Bronchial epithelial cell (primary cell): ENCODE measurements around the gene FAM131A. TPM values are rescaled to one million over a fixed set of nuclear protein-coding genes. Genes with fewer than 3 reads are reported as not detected.

Experiments used
- DNase-seq: peaks from one replicate; pipeline ENCODE4 v3.0.0-alpha.2; 2010; ENCODE audit warnings: low read depth
- FAIRE-seq: peaks from 2 replicates; lab custom pipeline; 2011; peaks lifted over from hg19 to GRCh38; lab: Jason Lieb, UNC
- H3K27me3 ChIP-seq: 2 replicates; pipeline ENCODE4 v1.5.1; 2011; ENCODE audit warnings: low read length; ENCODE audit not compliant: control insufficient read depth, insufficient read depth
- H3K36me3 ChIP-seq: 2 replicates; pipeline ENCODE4 v1.5.1; 2011; ENCODE audit warnings: low read length; ENCODE audit not compliant: control insufficient read depth, insufficient read depth
- H3K4me3 ChIP-seq: 2 replicates; pipeline ENCODE4 v1.5.1; 2011; ENCODE audit warnings: mild to moderate bottlenecking, low read depth, low read length, control low read depth
- total RNA-seq: library from RNA; depleted of rRNA; stranded (reverse); fragments of >200 nt; gene quantifications from 2 replicates; pipeline ENCODE4 v1.2.1, GENCODE V29; 2014
- TF ChIP-seq, protein P1 (sequence below): IDR thresholded peaks from 2 replicates; pipeline ENCODE4 v1.5.1; 2011; ENCODE audit warnings: mild to moderate bottlenecking, moderate library complexity, low read length, control low read depth, inconsistent platforms; ENCODE audit not compliant: insufficient read depth, severe bottlenecking

Gene FAM131A
- total RNA-seq, 1 donor from 2014 or later, result 18.2 TPM

DNA sequence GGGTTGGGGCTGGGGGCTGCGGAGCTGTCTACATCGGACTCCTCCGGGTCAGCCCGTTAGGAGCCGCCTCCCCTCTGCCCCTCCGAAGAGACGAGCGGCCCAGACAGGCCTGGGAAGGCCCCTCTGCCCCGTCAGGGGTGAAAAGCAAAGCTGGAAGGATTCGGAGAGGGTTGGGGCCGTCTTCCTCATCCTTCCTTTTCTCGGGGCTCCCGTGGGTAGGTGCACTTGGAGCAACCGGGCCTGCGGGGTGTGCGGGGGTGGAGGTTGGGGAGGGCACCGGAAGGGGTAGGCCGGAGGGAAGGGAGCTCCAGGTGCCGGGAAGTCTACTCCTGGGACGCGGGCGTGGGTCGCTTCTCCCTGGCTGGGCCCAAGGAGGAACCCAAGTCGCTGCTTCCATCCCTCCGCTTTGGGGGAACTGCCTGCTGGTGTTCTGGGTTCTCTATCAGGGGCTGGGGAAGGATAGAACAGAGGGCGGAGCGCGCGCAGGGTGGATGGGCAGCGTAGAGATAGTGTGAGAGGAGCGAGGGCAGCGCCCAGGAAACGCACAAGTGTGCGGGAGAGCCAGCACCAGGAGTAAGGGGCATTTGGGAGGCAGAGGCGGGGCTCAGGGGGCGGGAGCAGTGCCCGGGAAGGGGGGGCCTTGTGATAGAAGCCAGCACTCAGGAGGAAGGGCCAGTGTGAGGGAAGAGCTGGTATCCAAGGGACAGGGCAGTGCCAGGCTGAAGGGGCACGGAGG, 24.7 kb downstream of the FAM131A start:
- TF ChIP-seq, protein P1, sequence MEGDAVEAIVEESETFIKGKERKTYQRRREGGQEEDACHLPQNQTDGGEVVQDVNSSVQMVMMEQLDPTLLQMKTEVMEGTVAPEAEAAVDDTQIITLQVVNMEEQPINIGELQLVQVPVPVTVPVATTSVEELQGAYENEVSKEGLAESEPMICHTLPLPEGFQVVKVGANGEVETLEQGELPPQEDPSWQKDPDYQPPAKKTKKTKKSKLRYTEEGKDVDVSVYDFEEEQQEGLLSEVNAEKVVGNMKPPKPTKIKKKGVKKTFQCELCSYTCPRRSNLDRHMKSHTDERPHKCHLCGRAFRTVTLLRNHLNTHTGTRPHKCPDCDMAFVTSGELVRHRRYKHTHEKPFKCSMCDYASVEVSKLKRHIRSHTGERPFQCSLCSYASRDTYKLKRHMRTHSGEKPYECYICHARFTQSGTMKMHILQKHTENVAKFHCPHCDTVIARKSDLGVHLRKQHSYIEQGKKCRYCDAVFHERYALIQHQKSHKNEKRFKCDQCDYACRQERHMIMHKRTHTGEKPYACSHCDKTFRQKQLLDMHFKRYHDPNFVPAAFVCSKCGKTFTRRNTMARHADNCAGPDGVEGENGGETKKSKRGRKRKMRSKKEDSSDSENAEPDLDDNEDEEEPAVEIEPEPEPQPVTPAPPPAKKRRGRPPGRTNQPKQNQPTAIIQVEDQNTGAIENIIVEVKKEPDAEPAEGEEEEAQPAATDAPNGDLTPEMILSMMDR, result no peak
- Histone ChIP-seq H3K36me3 (peaks cover 13% of the 10 kb centered on the region), H3K4me3 (peak overlapping the region; percentile 46), H3K27me3 (no peaks in the 10 kb centered on the region)
- DNase-seq (peak; percentile 51), FAIRE-seq (no peak)

DNA sequence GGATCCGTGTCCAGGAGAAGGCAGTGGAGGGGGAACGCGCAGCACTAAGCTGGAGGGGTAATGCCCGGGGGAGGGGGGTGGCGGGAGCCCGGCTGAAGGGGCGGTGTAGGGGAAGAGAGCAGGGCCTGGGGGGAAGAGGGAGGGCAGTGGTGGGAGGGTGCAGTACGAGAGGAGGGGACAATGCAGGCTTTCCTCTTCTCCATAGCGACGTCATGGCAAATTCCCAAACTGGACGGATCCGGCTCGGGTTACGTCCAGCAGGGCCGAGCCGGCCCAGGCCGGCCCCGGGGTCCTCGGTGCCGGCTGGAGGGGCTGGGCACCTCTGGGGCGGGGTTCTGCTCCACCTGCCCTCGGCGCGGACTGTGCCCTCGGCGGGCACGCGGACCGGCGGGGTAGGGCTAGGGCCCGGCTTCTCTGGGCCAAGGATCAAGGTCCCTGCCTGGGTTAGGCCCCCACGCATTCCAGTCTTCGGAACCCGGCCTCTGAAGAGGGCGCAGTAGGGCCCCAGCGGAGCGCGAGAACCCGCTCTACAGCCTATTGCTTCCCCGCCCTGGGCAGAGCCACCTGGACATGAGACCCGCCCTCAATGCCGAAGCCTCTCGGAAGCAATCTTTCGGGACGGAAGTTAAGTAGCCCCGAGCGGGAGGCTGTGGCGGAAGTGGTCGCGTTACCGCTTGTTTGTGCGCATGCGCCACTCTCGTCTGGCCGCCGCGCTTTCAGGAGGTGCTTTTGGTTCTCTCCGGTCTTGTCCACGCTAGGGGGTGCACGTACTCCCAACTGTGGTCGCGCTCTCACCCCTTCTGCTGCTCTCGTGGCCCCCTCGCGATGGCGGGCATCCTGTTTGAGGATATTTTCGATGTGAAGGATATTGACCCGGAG, 25.5 kb downstream of the FAM131A start:
- Histone ChIP-seq H3K4me3 (peak overlapping the region; percentile 46), H3K27me3 (no peaks in the 10 kb centered on the region), H3K36me3 (peaks cover 12% of the 10 kb centered on the region)
- DNase-seq (peak; percentile 95), FAIRE-seq (no peak)
- TF ChIP-seq, protein P1, result peak; percentile 69

DNA sequence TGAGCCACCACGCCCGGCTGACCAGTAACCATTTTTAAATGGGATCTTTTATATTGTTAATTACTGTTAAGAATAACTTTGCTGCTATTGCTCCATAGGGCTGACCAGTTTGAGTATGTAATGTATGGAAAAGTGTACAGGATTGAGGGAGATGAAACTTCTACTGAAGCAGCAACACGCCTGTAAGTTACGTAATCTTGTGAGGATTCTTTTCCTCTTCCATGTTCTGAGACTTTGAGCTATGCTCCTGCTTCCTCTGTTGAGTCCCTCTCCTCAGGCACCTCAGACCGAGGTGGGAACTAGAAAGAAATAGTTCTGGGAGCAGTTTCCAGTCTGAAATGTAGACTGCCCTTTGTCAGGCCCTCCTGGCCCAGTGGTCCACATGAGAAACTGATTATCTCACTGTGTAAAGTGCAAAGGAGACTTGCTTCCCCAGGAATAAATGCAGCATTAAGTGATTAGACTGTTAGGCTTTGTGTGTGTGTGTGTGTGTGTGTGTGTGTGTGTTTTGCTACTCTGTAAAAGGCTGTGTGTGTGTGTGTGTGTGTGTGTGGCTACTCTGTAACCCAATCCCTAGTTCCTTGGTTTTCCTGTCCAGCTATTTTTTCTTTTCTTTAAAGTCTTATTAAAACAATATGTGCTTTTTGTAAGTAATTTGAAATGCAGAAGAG, 29.4 kb downstream of the FAM131A start:
- DNase-seq, result no peak
- no peak for FAIRE-seq
- TF ChIP-seq, protein P1, result no peak
- H3K4me3 ChIP-seq, result no peak overlapping the region
- peaks cover 19% of the 10 kb centered on the region for H3K36me3 ChIP-seq
- H3K27me3 ChIP-seq, result no peaks in the 10 kb centered on the region

DNA sequence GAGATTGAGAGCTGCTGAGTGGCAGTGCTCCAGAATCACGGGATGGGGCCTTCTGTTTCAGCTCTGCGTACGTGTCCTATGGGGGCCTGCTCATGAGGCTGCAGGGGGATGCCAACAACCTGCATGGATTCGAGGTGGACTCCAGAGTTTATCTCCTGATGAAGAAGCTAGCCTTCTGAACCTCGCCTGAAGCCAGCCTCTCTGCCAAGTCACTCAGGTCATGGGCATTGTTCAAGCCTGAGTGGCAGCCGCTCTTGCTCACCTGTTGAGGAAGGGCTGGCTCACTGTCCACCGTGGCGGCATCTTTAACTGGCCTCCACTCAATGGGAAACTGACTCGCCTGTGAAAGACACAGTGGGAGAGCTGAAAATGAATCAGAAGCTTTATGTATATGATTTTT, 30.7 kb downstream of the FAM131A start:
- no peaks in the 10 kb centered on the region for H3K27me3 ChIP-seq
- FAIRE-seq (no peak), DNase-seq (no peak)
- no peak overlapping the region for H3K4me3 ChIP-seq
- TF ChIP-seq, protein P1, result no peak
- peaks cover 19% of the 10 kb centered on the region for H3K36me3 ChIP-seq

DNA sequence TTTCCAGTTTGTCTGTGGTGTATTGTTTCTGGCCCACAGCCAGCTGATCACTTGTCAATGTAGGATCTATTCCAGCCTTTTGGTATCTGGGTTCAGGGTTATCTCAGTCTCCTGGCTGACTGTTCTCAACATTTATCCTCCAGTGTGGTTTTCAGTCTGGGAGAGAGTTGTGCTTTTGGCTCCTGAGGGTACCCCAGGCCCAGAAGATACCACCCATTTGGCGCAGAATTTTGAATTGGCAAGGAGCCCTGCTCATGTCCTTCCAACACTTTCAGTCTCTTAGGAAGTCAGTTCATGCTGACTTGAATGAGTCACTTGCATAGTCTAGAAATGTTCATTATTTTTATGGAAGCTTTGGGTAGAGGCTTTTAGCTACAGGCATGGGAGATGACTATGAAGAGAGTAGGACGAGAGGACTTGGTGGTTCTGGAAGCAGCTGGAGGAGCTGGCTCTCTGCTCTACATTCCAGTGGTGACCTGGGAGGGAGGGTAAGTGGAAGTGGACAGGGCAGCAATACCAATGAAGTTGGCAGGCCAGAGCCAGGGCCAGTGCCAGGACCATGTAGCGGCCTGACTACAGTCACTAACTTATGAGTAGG, 31.3 kb downstream of the FAM131A start:
- Histone ChIP-seq H3K4me3 (no peak overlapping the region), H3K27me3 (no peaks in the 10 kb centered on the region), H3K36me3 (peaks cover 19% of the 10 kb centered on the region)
- FAIRE-seq (no peak), DNase-seq (no peak)
- TF ChIP-seq, protein P1, result no peak
